Endothelial cell of umbilical vein (primary cell): Measurements from ENCODE around the gene CIB1. TPM values are rescaled to one million over a fixed set of nuclear protein-coding genes. Genes with fewer than 3 reads are reported as not detected.

Source experiments
- BruUV-seq: library from RNA; stranded (reverse); fragments of 400-500 nt; replicated peaks from 2 replicates; lab custom pipeline; 2021; lab: Mats Ljungman, UMichigan
- CTCF ChIA-PET: fragments of 300-600, 350-600 bp; sonication (Branson Sonifier 250); formaldehyde crosslinking; loops from one replicate; lab custom pipeline; 2021; ENCODE audit warnings: antibody characterized with exemption, inconsistent platforms; lab: Charles Lee
- POLR2A ChIA-PET: fragments of 300-600, 350-600 bp; sonication (Branson Sonifier 250); formaldehyde crosslinking; loops from one replicate; lab custom pipeline; 2021; ENCODE audit warnings: antibody characterized with exemption, inconsistent platforms; lab: Charles Lee
- DNase-seq: peaks from one replicate; pipeline ENCODE4 v3.0.0-alpha.2; 2011; ENCODE audit warnings: low read depth, low spot score
- FAIRE-seq: peaks from 2 replicates; lab custom pipeline; 2011; peaks lifted over from hg19 to GRCh38; lab: Jason Lieb, UNC
- H2AFZ ChIP-seq: 2 replicates; pipeline ENCODE4 v1.6.0; 2012; ENCODE audit warnings: low read depth, low read length, control low read depth, inconsistent platforms
- H3K27ac ChIP-seq: 2 replicates; pipeline ENCODE4 v1.5.1; 2011; ENCODE audit warnings: low read depth, mild to moderate bottlenecking, control low read depth, low read length, moderate library complexity; ENCODE audit not compliant: insufficient read depth
- H3K27me3 ChIP-seq, 2 experiments: 2 replicates each; pipeline versions ENCODE4 v1.6.0 to v1.6.1; 2011; ENCODE audit warnings: low read length in 2 of 2, mixed read lengths in 1 of 2; ENCODE audit not compliant: control insufficient read depth in 2 of 2, insufficient read depth in 2 of 2
- H3K36me3 ChIP-seq, 2 experiments: 2 replicates in 1 of 2; 3 replicates in 1 of 2; pipeline ENCODE4 v1.5.1; 2011; ENCODE audit warnings: low read length in 2 of 2, mild to moderate bottlenecking in 1 of 2, moderate library complexity in 1 of 2; ENCODE audit not compliant: control insufficient read depth in 2 of 2, insufficient read depth in 2 of 2; ENCODE audit errors: extremely low read depth in 1 of 2
- H3K4me1 ChIP-seq: 3 replicates; pipeline ENCODE4 v1.5.1; 2011; ENCODE audit warnings: mild to moderate bottlenecking, low read length; ENCODE audit not compliant: control insufficient read depth, insufficient read depth; ENCODE audit errors: extremely low read depth
- H3K4me2 ChIP-seq: 2 replicates; pipeline ENCODE4 v1.6.1; 2011; ENCODE audit warnings: low read length, control low read depth, mixed read lengths; ENCODE audit not compliant: insufficient read depth
- H3K4me3 ChIP-seq, 3 experiments: fragments of 200-600 bp in 1 of 3; sonication (generic), shearing (Covaris generic) in 1 of 3; replicated peaks in 1 of 3; 2 replicates each; pipeline ENCODE4 v1.5.1; 2011 to 2016; ENCODE audit warnings: control low read depth in 3 of 3, low read length in 3 of 3, mild to moderate bottlenecking in 2 of 3, inconsistent platforms in 1 of 3, low read depth in 1 of 3, moderate library complexity in 1 of 3; ENCODE audit not compliant: insufficient read depth in 1 of 3
- H3K79me2 ChIP-seq: 2 replicates; pipeline ENCODE4 v1.6.0; 2012; ENCODE audit warnings: low read length, inconsistent platforms; ENCODE audit not compliant: control insufficient read depth, insufficient read depth
- H3K9ac ChIP-seq: replicated peaks from 2 replicates; pipeline ENCODE3; 2011; ENCODE audit warnings: low read length, control low read depth; ENCODE audit not compliant: insufficient read depth; ENCODE audit errors: extremely low read depth
- H3K9me1 ChIP-seq: replicated peaks from 3 replicates; pipeline ENCODE4 v1.6.0; 2011; ENCODE audit warnings: mild to moderate bottlenecking, low read length; ENCODE audit not compliant: control insufficient read depth, insufficient read depth; ENCODE audit errors: extremely low read depth
- H3K9me3 ChIP-seq: replicated peaks from 2 replicates; pipeline ENCODE4 v1.5.1; 2012; ENCODE audit warnings: low read length, inconsistent platforms; ENCODE audit not compliant: control insufficient read depth, insufficient read depth
- H4K20me1 ChIP-seq: replicated peaks from 2 replicates; pipeline ENCODE3; 2011; ENCODE audit warnings: mild to moderate bottlenecking, low read length; ENCODE audit not compliant: control insufficient read depth, insufficient read depth; ENCODE audit errors: extremely low read depth
- CTCF ChIP-seq, 2 donors: IDR thresholded peaks; 1 replicate in 1 of 2; 2 replicates in 1 of 2; pipeline ENCODE4 v1.5.1; 2011; ENCODE audit warnings: low read length in 2 of 2, mild to moderate bottlenecking in 2 of 2, moderate library complexity in 2 of 2, control low read depth in 1 of 2, inconsistent platforms in 1 of 2, low read depth in 1 of 2; ENCODE audit not compliant: insufficient read depth in 1 of 2; ENCODE audit errors: extremely low read depth in 1 of 2
- EZH2 ChIP-seq: IDR thresholded peaks from 2 replicates; pipeline ENCODE4 v1.6.1; 2012; ENCODE audit warnings: borderline replicate concordance, low read depth, mild to moderate bottlenecking, moderate library complexity, low read length, inconsistent platforms; ENCODE audit not compliant: severe bottlenecking
- FOS ChIP-seq: IDR thresholded peaks from 2 replicates; pipeline ENCODE4 v1.6.1; 2011; ENCODE audit warnings: mild to moderate bottlenecking, low read length, moderate library complexity, borderline replicate concordance; ENCODE audit not compliant: insufficient read depth
- GATA2 ChIP-seq: IDR thresholded peaks from 2 replicates; pipeline ENCODE4 v1.7.0; 2011; ENCODE audit warnings: low read depth, mild to moderate bottlenecking, moderate library complexity, mixed read lengths, low read length; ENCODE audit not compliant: insufficient read length, insufficient read depth
- JUN ChIP-seq: IDR thresholded peaks from 2 replicates; pipeline ENCODE4 v1.6.1; 2011; ENCODE audit warnings: borderline replicate concordance, low read depth; ENCODE audit not compliant: insufficient read length, insufficient read depth
- MAX ChIP-seq: IDR thresholded peaks from 2 replicates; pipeline ENCODE4 v1.6.1; 2011; ENCODE audit not compliant: insufficient read depth, insufficient read length
- MYC ChIP-seq: IDR thresholded peaks from one replicate; pipeline ENCODE4 v1.6.1; 2011; ENCODE audit warnings: mild to moderate bottlenecking, low read depth, low read length
- POLR2A ChIP-seq: IDR thresholded peaks from 2 replicates; pipeline ENCODE4 v1.6.1; 2012; ENCODE audit warnings: low read depth, mild to moderate bottlenecking, control low read depth, low read length
- POLR2AphosphoS5 ChIP-seq: IDR thresholded peaks from 2 replicates; pipeline ENCODE4 v1.6.1; 2012; ENCODE audit warnings: low read depth, mild to moderate bottlenecking, control low read depth, low read length, moderate library complexity; ENCODE audit not compliant: insufficient read depth
- dilution Hi-C: fragments of 300-500 bp; cut with MboI; formaldehyde crosslinking; loops from one replicate; pipeline ENCODE4 v1.15.0; 2019; ENCODE audit warnings: low sequenced_read_pairs; ENCODE audit not compliant: extremely low pct_ligation_motif_present
- intact Hi-C: fragments of 100-400 bp; cut with micrococcal nuclease; formaldehyde crosslinking; loops from one replicate; pipeline ENCODE4 v1.10.0; 2022
- polyA plus RNA-seq, 4 experiments: library from polyadenylated mRNA; depleted of rRNA in 3 of 4; stranded (reverse) in 3 of 4; unstranded in 1 of 4; fragments of >200 nt; gene quantifications; 2 replicates each; pipeline versions ENCODE4 v1.2.1 to v1.2.3, GENCODE V29; 2011 to 2012; ENCODE audit warnings: missing spikeins in 1 of 4
- total RNA-seq: library from RNA; stranded (reverse); gene quantifications from 2 replicates; pipeline ENCODE4 v1.2.3, GENCODE V29; 2021

Gene CIB1
- total and polyA plus RNA-seq, 2 donors (not counting 3 experiments of a cell fraction or from before 2014, with no cell fraction given) = 58.3 to 105 TPM

- no TSS peak for BruUV-seq
- no peak overlapping the region for H3K9ac ChIP-seq
- no peak overlapping the region for H2AFZ ChIP-seq
- H3K9me3 ChIP-seq = no peaks in the 10 kb centered on the region
- DNase-seq (no peak), FAIRE-seq (no peak)
- H3K27me3 ChIP-seq = no peaks in the 10 kb centered on the region
- no peaks in the 10 kb centered on the region for H3K9me1 ChIP-seq
- CTCF ChIA-PET = interaction anchor here (1.0 to 5.2 kb wide), 6 partner anchors 10 to 88 kb away, joined by 3 to 47 read pairs (median 4); no protein-coding TSS in a partner anchor
- H3K36me3 ChIP-seq = peaks cover 3 to 17% of the 10 kb centered on the region in 2 experiments
- peaks cover 18% of the 10 kb centered on the region for H3K4me1 ChIP-seq
- H3K79me2 ChIP-seq = peaks cover 11% of the 10 kb centered on the region
- no peak overlapping the region for H3K4me2 ChIP-seq
- H3K4me3 ChIP-seq = no peak overlapping the region
- no peaks in the 10 kb centered on the region for H4K20me1 ChIP-seq
- H3K27ac ChIP-seq = no peak overlapping the region
- intact Hi-C loops (loop anchor here (5.0 kb wide), 1 partner anchor 129 kb away; the partner anchor contains the start of gene IDH2), dilution Hi-C loops (no loop called here)
- TF ChIP-seq POLR2A (no peak), FOS (no peak), GATA2 (no peak), EZH2 (no peak), MAX (no peak), MYC (no peak), POLR2AphosphoS5 (no peak), CTCF (IDR thresholded peaks at IDR 0.05; ENCODE audit: extremely low read depth in 1 of 2, insufficient read depth in 1 of 2, low read depth in 1 of 2, low read length in 2 of 2) (no peak), JUN (no peak)
- POLR2A ChIA-PET = interaction anchor here (0.6 kb wide), 1 partner anchor 782 kb away, joined by 3 read pairs; no protein-coding TSS in a partner anchor
Measured at GRCh38 chr15:90231028-90232017, 2.4 kb downstream of the CIB1 start.
